CD4-positive, alpha-beta T cell treated with Interleukin-6 for 4 hours (primary cell): ENCODE data around the gene RAB35.

ENCODE experiments used
- DNase-seq: peaks from one replicate; pipeline ENCODE4 v3.0.0-alpha.2; 2020; ENCODE audit warnings: mixed read lengths

Gene RAB35

GRCh38 chr12:120102189-120103043 lies 14.1 kb downstream of the RAB35 start:
- DNase-seq = no peak

- DNase-seq = no peak
Observed at GRCh38 chr12:120101617-120102016, 14.9 kb downstream of the RAB35 start.

GRCh38 chr12:120101182-120101581 lies 15.4 kb downstream of the RAB35 start:
- no peak for DNase-seq

- DNase-seq = no peak
Observed at GRCh38 chr12:120100630-120101029, 15.9 kb downstream of the RAB35 start.

DNA sequence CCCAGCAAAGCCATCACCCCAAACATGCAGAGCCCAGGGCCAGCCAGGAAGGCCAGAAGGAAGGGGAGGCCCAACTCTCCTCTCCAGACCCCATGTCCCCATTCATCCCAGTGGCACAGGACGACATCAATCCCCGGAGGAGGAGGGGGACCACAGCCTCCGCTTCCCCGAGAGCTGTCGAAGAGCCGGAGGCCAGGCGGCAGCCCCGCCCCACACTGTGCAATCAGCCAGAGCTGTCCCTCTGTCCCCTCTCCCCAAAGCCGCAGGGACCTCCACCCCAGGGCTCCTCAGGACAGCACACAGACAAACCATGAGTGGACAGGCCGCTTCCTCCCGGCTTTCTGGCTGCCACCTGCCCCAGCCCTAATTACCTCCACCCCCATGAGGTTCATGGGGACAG lies 16.8 kb downstream of the RAB35 start:
- no peak for DNase-seq

- no peak for DNase-seq
Observed at GRCh38 chr12:120098756-120099470, 17.6 kb downstream of the RAB35 start.

- no peak for DNase-seq
Observed at GRCh38 chr12:120096671-120097202, 19.8 kb downstream of the RAB35 start.

DNA sequence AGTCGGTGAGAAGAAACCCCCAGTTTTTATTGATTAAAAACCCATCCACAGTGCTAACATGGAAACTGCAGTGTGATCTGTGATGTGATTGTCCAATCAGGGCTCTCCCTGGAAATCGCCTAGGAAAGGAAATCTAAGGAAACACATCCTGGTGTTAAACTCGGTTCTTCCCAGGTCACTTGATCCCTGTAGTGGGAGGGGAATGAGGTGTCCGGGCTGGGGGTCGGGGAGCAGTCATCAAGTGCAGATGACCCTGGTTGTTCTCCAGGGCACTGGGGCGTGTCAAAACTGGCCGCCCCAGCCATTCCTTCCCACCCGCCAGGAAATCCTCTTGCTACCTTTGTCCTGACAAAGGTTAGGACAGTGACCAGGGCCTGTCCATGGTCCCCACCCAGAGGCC lies 20.8 kb downstream of the RAB35 start:
- DNase-seq = no peak

DNA sequence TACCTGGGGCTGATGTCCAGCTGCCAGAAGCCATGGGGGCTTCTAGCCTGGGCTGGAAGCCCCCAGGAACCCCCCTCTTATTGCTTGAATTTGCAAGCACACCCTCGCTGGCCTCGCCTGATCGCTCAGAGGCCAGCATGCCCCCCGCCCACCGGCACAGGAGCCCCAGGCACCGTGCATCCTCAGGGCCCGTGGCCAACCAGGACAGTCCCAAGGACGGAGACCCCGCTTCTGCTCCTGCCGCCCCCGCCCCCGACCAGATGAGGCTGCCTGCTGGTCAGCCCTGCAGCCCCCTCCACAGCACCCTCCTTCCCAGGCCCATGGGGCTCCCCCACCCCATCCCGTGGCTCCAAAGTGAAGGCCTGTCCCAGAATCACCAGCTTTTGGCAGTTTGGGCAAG lies 21.2 kb downstream of the RAB35 start:
- no peak for DNase-seq

GRCh38 chr12:120094485-120094884 lies 22.1 kb downstream of the RAB35 start:
- DNase-seq = no peak

- no peak for DNase-seq
Observed at GRCh38 chr12:120093592-120094355, 22.8 kb downstream of the RAB35 start.

DNA sequence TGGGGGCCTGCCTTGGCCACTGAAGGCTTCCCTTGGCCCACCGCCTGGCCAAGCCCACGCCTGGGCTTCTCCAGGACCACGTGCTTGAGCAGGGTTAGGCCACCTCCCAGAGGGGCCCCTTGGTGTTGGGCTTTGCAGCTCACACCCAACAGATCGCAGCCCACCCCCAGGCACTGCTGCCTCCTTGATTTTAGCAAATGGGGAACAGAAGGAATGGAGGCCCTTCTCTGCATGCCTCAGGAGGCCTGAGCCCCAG lies 23.3 kb downstream of the RAB35 start:
- DNase-seq = no peak

- no peak for DNase-seq
Observed at GRCh38 chr12:120092551-120093335, 23.8 kb downstream of the RAB35 start.

DNA sequence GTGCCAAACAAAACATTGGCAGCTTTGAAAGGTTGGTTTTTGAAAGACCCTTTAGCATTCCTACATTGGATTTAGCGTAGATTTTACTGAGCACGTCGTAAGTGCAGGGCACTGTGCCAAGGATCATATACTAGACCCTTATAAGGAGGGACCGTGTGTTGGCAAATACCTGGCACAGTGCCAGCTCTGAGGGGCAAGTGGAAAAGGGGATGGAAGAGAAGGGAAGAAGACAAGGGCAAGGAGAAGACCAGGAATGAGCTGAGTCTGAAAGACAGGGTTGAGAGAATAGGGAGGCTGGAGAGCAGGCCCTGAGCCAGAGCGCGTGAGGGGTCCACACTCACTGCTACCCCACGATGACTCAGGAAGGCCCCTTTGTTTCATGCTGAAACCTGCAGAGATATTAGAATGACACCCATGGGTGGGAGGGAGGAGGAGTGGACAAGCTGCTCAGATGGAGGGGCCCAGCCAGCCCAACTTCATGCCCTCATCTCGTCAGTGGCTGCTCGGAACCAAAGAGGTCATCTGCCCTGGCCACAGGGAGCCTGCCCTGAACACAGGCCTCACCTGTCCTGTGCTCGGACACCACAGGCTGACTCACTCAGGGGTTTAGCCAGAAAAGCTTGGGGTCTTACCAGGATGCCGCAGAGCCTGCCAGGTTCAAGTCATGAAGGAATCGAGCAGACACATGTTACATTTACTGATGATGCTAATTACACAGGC lies 25.0 kb downstream of the RAB35 start:
- no peak for DNase-seq

DNA sequence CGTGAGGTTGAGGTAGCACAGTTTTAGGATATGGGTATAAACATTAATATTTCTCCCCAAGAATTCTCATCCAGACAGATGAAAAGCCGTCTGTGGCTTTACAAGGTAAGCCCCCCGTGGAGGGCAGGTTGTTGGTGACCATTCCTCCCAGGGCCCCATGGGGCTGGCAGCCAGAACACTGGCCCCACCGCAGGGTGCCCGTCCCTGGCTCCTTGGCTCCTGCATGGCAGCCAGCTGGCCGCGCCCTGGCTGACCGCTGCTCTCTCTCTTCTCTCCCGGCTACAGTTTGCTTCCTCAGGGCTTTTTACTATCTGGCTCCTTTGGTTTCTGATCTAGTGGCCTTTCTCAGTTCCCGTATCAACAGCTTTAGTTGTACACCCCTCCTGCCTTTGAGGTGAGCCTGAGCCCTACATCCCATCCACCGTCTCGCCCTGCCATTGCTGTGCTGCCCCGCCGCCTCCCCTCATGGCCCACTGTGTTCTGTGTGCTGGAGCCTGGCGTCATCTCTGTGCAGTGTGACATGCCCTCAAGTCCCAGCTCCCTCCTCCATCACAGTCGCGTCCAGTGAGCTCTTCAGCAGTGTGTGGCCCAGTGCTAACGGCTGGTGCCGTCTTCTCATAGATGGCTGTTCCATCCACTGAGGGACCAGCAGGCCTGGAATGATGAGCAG lies 25.8 kb downstream of the RAB35 start:
- no peak for DNase-seq

DNA sequence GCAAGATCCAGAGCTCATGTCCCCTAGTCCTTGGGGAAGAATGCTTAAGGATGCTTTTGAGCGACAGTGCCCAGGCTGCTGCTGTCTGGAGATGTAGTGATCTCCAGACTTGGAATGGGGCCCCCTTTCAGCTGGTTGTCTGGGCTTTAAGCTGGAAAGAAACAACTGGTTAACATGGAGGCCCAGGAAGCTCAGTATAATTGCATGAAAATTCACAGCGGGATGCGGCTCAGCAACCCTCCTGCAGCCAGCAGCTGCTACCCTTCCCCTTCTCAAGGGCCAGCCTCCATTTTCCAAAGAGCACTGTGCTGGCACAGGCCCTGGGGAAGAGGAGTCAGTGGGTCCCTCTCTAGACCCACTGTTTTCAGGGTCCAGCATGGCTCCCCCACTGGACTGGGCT lies 26.3 kb downstream of the RAB35 start:
- no peak for DNase-seq

GRCh38 chr12:120089796-120090195 lies 26.8 kb downstream of the RAB35 start:
- DNase-seq = no peak

DNA sequence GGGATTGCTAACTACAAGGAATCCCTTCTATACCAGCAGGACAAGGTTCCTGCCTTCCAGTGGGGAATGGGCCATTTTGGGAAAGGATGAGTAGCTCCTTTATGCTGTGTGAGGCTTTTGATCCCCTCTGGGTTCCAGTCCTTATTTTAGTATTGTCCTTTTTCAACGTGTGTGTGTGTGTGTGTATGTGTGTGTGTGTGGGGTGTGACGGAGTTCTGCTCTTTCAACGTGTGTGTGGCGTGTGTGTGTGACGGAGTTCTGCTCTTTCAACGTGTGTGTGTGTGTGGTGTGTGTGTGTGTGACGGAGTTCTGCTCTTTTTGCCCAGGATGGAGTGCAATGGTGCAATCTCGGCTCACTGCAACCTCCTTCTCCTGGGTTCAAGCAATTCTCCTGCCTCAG lies 27.4 kb downstream of the RAB35 start:
- DNase-seq = no peak

- DNase-seq = peak; percentile 100
Observed at GRCh38 chr12:120086801-120087621, 29.5 kb downstream of the RAB35 start.

- DNase-seq = no peak
Observed at GRCh38 chr12:120085920-120086645, 30.5 kb downstream of the RAB35 start.
